Hepatocyte (in vitro differentiated cells): ENCODE results near the gene SHOC1.

Experiments used
- EZH2 ChIP-seq: fragments of 200-600 bp; sonication (generic); IDR thresholded peaks from 2 replicates; pipeline ENCODE4 v1.6.1; 2016; ENCODE audit warnings: antibody characterized with exemption, mild to moderate bottlenecking, borderline replicate concordance
- EZH2phosphoT487 ChIP-seq: fragments of 200-600 bp; sonication (generic); IDR thresholded peaks from one replicate; pipeline ENCODE4 v1.6.1; 2018; ENCODE audit warnings: antibody characterized with exemption, mild to moderate bottlenecking, low read depth, moderate library complexity; ENCODE audit not compliant: unreplicated experiment, severe bottlenecking
- TF ChIP-seq, protein P1 (sequence below): fragments of 200-600 bp; sonication (generic); IDR thresholded peaks from 2 replicates; pipeline ENCODE4 v1.5.1; 2016; ENCODE audit warnings: antibody characterized with exemption, mild to moderate bottlenecking; ENCODE audit not compliant: poor library complexity

DNA sequence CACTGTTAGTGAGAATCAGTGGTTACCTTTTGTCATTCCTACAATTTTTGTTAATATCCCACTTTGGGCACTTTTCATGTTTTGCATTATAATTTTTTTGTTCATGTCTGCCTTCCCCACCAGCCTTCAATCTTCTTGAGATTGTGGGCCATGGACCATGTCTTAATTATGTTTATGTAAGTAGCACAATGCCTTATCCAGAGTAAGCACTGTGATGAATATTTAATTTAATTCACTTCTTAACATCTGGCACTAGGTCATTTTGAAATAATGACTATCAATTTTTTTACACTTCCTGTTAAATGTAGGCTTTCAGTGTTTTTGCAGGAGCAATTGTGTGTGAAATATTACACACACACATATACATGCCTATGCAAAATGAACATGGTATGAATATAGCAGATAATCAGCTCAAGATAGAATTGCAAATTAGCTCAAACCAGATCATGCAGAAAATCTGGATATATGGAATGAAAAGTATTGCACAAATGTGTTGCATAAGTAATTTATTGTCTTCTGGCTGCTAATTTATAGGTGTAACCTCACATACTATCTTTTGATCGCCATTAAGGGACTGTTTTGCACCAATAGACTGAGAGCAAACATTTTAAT, 5.3 kb upstream of the SHOC1 start:
- TF ChIP-seq, protein P1, sequence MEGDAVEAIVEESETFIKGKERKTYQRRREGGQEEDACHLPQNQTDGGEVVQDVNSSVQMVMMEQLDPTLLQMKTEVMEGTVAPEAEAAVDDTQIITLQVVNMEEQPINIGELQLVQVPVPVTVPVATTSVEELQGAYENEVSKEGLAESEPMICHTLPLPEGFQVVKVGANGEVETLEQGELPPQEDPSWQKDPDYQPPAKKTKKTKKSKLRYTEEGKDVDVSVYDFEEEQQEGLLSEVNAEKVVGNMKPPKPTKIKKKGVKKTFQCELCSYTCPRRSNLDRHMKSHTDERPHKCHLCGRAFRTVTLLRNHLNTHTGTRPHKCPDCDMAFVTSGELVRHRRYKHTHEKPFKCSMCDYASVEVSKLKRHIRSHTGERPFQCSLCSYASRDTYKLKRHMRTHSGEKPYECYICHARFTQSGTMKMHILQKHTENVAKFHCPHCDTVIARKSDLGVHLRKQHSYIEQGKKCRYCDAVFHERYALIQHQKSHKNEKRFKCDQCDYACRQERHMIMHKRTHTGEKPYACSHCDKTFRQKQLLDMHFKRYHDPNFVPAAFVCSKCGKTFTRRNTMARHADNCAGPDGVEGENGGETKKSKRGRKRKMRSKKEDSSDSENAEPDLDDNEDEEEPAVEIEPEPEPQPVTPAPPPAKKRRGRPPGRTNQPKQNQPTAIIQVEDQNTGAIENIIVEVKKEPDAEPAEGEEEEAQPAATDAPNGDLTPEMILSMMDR = no peak
- no peak for TF ChIP-seq EZH2
- no peak for TF ChIP-seq EZH2phosphoT487
